Esophagus muscularis mucosa (tissue), 4 donors: ENCODE measurements around the gene PARD6G.

Source experiments
- CTCF ChIP-seq, 3 experiments: fragments of 200-600 bp in 2 of 3; fragments of 450-650 bp in 1 of 3; sonication (generic) in 2 of 3; IDR thresholded peaks; one replicate each; pipeline ENCODE4 v1.5.1; 2017 to 2019; ENCODE audit warnings: antibody characterized with exemption in 3 of 3, mild to moderate bottlenecking in 2 of 3, moderate library complexity in 1 of 3
- EP300 ChIP-seq: sonication (generic); formaldehyde crosslinking; IDR thresholded peaks from one replicate; pipeline ENCODE4 v1.6.1; 2017; ENCODE audit warnings: antibody characterized with exemption
- POLR2A ChIP-seq: fragments of 450-650 bp; IDR thresholded peaks from one replicate; pipeline ENCODE4 v1.6.1; 2017; ENCODE audit warnings: antibody characterized with exemption, moderate library complexity, mild to moderate bottlenecking, low read depth
- POLR2AphosphoS5 ChIP-seq, 2 donors: sonication (generic); formaldehyde crosslinking; IDR thresholded peaks; one replicate each; pipeline ENCODE4 v1.6.1; 2017; ENCODE audit warnings: antibody characterized with exemption in 2 of 2

DNA sequence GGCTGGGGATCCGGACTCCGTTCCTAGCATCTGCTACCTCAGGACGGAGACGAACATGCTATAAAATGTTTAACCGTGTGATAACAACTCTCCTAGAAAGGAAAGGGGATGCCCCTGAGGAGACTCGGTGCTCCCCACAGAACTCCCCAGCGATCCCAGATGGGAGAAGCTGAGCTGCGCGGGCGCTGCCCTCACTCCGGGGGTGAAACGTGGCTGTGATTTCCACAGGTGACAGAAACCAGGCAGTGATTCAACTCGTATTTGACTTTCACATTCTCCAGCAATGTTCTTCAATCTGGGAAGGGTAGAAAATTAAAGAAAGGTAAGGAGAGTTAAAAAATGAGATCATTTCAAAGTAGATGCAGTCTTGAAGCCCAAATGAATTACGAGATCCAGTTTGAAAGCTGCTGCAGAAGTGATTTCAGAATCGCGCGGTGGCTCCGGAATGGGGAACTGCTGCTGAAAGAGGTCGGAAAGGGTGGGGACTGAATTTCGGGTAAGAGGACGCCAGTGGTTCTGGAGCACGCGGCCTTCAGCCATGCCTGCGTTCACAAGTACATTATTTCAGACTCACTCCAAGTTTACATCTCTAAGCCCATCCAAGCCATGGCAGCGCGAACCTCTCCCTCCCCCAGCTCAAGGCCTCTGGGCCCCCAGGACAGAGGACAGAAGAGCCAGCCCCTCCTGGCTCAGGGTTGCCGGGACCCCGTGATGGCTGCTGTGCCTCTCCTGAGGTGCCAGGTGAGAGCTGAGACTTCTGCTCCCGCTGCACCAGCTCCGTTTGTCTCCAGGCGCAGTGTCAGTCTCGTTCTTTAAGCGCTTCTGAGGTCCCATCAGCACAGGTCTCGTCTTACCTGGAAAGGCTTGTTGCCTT, 98.8 kb downstream of the PARD6G start:
- TF ChIP-seq CTCF (IDR thresholded peaks at IDR 0.05): no peak
- no peak for TF ChIP-seq POLR2A
- TF ChIP-seq EP300: no peak
- TF ChIP-seq POLR2AphosphoS5 (IDR thresholded peaks at IDR 0.05): no peak
